LNCAP (cell line): Measurements from ENCODE around the gene JKAMP.

Experiments
- TF ChIP-seq, protein P1 (sequence below): fragments of 450-650 bp; IDR thresholded peaks from 2 replicates; pipeline ENCODE4 v1.5.1; 2017; ENCODE audit warnings: mild to moderate bottlenecking

JKAMP gene

DNA sequence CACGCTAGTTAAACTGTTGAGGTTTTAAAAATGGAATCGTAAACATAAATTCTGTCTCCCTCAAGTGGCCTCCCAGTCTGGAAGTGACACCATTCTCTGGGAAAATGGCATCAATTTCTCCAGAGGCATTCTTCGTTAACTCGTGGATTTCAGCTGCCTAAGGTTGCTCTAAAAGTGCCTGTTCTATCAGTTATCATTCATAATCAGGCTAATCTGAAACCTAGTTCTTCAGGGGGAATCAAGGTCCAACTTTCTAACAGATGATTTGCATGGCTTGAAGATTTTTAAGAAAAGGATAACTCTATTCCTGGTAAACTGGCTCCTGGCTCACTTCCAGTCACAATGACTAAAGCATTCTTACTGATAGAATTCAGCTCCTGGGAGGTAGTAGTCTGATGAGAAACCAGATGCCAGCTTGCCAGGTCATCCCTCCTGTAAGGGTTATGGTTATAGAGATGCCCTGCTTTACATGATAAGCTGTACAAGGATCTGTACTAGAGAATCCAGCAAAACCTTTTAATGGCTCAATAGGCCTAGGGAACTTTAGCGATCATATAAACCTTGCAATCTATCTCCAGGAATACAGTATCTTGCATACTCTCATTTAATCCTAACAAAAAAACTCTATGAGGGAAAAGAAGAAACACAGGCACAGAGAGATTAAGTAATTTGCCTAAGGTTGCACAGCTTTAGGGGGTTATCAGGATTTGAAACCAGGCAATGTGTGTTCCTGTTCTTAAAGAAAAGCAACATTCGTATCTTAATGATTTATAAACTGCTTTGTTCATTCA is 1.6 kb upstream of the JKAMP start:
- TF ChIP-seq, protein P1, sequence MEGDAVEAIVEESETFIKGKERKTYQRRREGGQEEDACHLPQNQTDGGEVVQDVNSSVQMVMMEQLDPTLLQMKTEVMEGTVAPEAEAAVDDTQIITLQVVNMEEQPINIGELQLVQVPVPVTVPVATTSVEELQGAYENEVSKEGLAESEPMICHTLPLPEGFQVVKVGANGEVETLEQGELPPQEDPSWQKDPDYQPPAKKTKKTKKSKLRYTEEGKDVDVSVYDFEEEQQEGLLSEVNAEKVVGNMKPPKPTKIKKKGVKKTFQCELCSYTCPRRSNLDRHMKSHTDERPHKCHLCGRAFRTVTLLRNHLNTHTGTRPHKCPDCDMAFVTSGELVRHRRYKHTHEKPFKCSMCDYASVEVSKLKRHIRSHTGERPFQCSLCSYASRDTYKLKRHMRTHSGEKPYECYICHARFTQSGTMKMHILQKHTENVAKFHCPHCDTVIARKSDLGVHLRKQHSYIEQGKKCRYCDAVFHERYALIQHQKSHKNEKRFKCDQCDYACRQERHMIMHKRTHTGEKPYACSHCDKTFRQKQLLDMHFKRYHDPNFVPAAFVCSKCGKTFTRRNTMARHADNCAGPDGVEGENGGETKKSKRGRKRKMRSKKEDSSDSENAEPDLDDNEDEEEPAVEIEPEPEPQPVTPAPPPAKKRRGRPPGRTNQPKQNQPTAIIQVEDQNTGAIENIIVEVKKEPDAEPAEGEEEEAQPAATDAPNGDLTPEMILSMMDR, result no peak

DNA sequence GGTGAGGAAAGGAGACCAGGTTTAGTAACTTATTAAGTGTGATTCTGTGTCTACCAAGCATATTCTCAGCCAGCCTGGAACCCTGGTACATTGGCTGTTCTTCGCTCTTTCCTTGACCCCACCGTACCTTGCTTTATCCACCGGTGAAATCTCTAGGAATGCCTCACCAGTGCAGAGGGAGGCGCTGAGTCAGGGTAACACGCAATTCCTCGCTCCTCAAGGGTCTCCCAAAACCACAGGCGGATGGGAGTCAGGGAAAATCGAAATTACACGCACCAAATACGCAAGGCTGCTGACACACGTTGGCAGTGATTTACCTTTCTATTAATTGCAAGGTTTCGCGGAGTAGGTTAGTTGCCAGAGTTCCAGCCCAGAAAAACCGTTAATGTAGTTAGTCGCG is 954 bp upstream of the JKAMP start:
- TF ChIP-seq, protein P1, result no peak

- TF ChIP-seq, protein P1, result no peak
Observed at GRCh38 chr14:59484639-59485175, 390 bp downstream of the JKAMP start.

DNA sequence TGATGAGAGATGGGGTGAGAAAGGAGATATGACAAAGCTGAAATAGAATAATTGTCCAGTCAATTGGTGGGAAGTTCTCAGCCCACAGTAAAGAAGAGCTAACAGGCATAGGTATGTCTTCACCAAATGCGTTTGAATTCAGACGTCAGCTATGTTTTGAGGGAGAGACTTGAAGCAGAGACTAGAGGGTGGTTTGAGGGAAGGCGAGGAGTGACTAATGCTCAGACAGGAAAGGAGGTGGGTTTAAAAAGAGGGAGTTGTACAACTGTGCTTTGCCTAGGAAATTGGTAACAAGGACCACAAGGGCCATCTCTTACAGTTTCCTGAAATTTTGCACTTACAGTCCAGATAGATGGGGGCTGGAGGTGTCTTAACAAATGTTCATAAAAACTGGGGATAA is 6.4 kb downstream of the JKAMP start:
- TF ChIP-seq, protein P1, result no peak

- TF ChIP-seq, protein P1, result no peak
Observed at GRCh38 chr14:59492384-59492783, 8.1 kb downstream of the JKAMP start.

- TF ChIP-seq, protein P1, result no peak
Observed at GRCh38 chr14:59500732-59501131, 16.4 kb downstream of the JKAMP start.

DNA sequence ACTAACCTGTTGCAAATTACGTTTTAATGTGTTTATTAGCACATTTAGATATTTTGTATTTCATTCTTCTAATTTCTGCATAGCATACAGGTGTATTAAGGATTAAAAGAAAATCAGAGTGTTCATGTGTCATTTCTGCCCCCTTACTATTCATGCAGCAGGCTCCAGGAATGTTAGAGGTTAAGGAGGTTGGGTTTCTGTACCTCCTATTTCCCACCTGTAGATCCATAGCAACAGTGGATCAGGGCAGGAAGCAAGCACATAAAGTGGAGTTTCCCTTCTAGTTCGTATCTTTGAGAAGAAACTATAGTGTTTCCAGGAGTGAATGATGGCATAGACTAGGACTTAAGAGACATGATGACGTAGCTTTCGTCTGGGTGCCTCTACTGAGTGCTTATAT is 18.9 kb downstream of the JKAMP start:
- TF ChIP-seq, protein P1, result no peak
